GM21526 (cell line): Measurements from ENCODE around the gene HCAR1.
"Not testable (repeated sequence)": the region's sequence is repeated elsewhere in the genome, so short reads cannot be mapped to it uniquely, and the experiment has no call there.

Experiments
- ATAC-seq: cut with Tn5 transposase; IDR thresholded peaks from one replicate; pipeline ENCODE4 v1.9.1; 2021; ENCODE audit warnings: moderate library complexity; ENCODE audit not compliant: unreplicated experiment, low FRiP score

The HCAR1 gene

GRCh38 chr12:122730215-122731014, at the start of gene HCAR1:
TSS of gene HCAR1 (minus strand) at chr12:122730844. CDS start at chr12:122730339, 505 bp downstream.
- no peak for ATAC-seq

- no peak for ATAC-seq
These were observed 26.9 kb upstream of the HCAR1 start for GRCh38 chr12:122757568-122757967.

GRCh38 chr12:122754790-122755189, 24.1 kb upstream of the HCAR1 start:
- ATAC-seq = no peak

GRCh38 chr12:122753319-122753650, 22.6 kb upstream of the HCAR1 start:
- no peak for ATAC-seq

- ATAC-seq = peak; percentile 92
These were observed 22.0 kb upstream of the HCAR1 start, which contains the start of gene DENR for GRCh38 chr12:122752464-122753318. TSS of gene DENR (plus strand) at chr12:122752824. CDS start at chr12:122753702, 878 bp downstream.

GRCh38 chr12:122750781-122751515, 20.3 kb upstream of the HCAR1 start:
- not testable (repeated sequence) for ATAC-seq

GRCh38 chr12:122749569-122750332, 19.1 kb upstream of the HCAR1 start:
- no peak for ATAC-seq

GRCh38 chr12:122747224-122748135, 16.8 kb upstream of the HCAR1 start:
- ATAC-seq = no peak

GRCh38 chr12:122743895-122744525, 13.4 kb upstream of the HCAR1 start:
- no peak for ATAC-seq

- ATAC-seq = no peak
These were observed 9.7 kb upstream of the HCAR1 start for GRCh38 chr12:122740351-122740750.

- ATAC-seq = no peak
These were observed 7.9 kb upstream of the HCAR1 start for GRCh38 chr12:122738571-122738970.

GRCh38 chr12:122732611-122733010, 2.0 kb upstream of the HCAR1 start:
- ATAC-seq = no peak

GRCh38 chr12:122732170-122732569, 1.5 kb upstream of the HCAR1 start:
- no peak for ATAC-seq

- no peak for ATAC-seq
These were observed 945 bp downstream of the HCAR1 start for GRCh38 chr12:122729583-122730214.

GRCh38 chr12:122726080-122726558, 4.5 kb downstream of the HCAR1 start:
- ATAC-seq = no peak

GRCh38 chr12:122725452-122726079, 5.1 kb downstream of the HCAR1 start:
- no peak for ATAC-seq

GRCh38 chr12:122724641-122725243, 5.9 kb downstream of the HCAR1 start:
- no peak for ATAC-seq
